HG03196 (cell line): ENCODE results near the gene HHAT.
"Not testable (repeated sequence)": the region's sequence is repeated elsewhere in the genome, so short reads cannot be mapped to it uniquely, and the experiment has no call there.

Experiments
- ATAC-seq: cut with Tn5 transposase; IDR thresholded peaks from one replicate; pipeline ENCODE4 v1.9.1; 2021; ENCODE audit not compliant: unreplicated experiment

Gene HHAT

GRCh38 chr1:210385228-210385627 is 56.5 kb downstream of the HHAT start:
- no peak for ATAC-seq

- ATAC-seq: peak; percentile 69
Observed at GRCh38 chr1:210394281-210394821, 65.6 kb downstream of the HHAT start.

GRCh38 chr1:210396541-210396940 is 67.8 kb downstream of the HHAT start:
- no peak for ATAC-seq

- ATAC-seq: no peak
Observed at GRCh38 chr1:210397252-210397651, 68.5 kb downstream of the HHAT start.

- ATAC-seq: no peak
Observed at GRCh38 chr1:210397681-210398080, 69.0 kb downstream of the HHAT start.

- no peak for ATAC-seq
Observed at GRCh38 chr1:210398466-210398865, 69.8 kb downstream of the HHAT start.

GRCh38 chr1:210400043-210400840 is 71.5 kb downstream of the HHAT start:
- peak; percentile 88 for ATAC-seq

GRCh38 chr1:210402560-210402959 is 73.9 kb downstream of the HHAT start:
- ATAC-seq: no peak

- ATAC-seq: no peak
Observed at GRCh38 chr1:210405316-210405715, 76.6 kb downstream of the HHAT start.

- not testable (repeated sequence) for ATAC-seq
Observed at GRCh38 chr1:210406341-210406740, 77.6 kb downstream of the HHAT start.

GRCh38 chr1:210407207-210407886 is 78.6 kb downstream of the HHAT start:
- ATAC-seq: peak; percentile 59

GRCh38 chr1:210407887-210408252 is 79.2 kb downstream of the HHAT start:
- ATAC-seq: no peak

- ATAC-seq: no peak
Observed at GRCh38 chr1:210412240-210412639, 83.5 kb downstream of the HHAT start.

- no peak for ATAC-seq
Observed at GRCh38 chr1:210413951-210414350, 85.2 kb downstream of the HHAT start.

GRCh38 chr1:210415846-210416448 is 87.2 kb downstream of the HHAT start:
- no peak for ATAC-seq

- ATAC-seq: no peak
Observed at GRCh38 chr1:210416681-210417080, 88.0 kb downstream of the HHAT start.

GRCh38 chr1:210417881-210418280 is 89.2 kb downstream of the HHAT start:
- no peak for ATAC-seq

- ATAC-seq: no peak
Observed at GRCh38 chr1:210418863-210419650, 90.4 kb downstream of the HHAT start.

GRCh38 chr1:210426696-210427095 is 98.0 kb downstream of the HHAT start:
- ATAC-seq: not testable (repeated sequence)

- no peak for ATAC-seq
Observed at GRCh38 chr1:210428696-210429095, 100.0 kb downstream of the HHAT start.

- ATAC-seq: no peak
Observed at GRCh38 chr1:210434223-210434622, 105.5 kb downstream of the HHAT start.
